ENCODE results near the gene RGS2.

The RGS2 gene

GRCh38 chr1:192832492-192832891, 23.7 kb downstream of the RGS2 start:
- no peak for DNase-seq

- DNase-seq: no peak
Observed at GRCh38 chr1:192835116-192835515, 26.3 kb downstream of the RGS2 start.

GRCh38 chr1:192839162-192840066, 30.6 kb downstream of the RGS2 start:
- DNase-seq: no peak

GRCh38 chr1:192844360-192844759, 35.5 kb downstream of the RGS2 start:
- DNase-seq: no peak

- no peak for DNase-seq
Observed at GRCh38 chr1:192846950-192847349, 38.1 kb downstream of the RGS2 start.

GRCh38 chr1:192849011-192849410, 40.2 kb downstream of the RGS2 start:
- no peak for DNase-seq

GRCh38 chr1:192849442-192849841, 40.6 kb downstream of the RGS2 start:
- no peak for DNase-seq

- DNase-seq: no peak
Observed at GRCh38 chr1:192852001-192852947, 43.4 kb downstream of the RGS2 start.

GRCh38 chr1:192858456-192858855, 49.6 kb downstream of the RGS2 start:
- no peak for DNase-seq

GRCh38 chr1:192859808-192860207, 51.0 kb downstream of the RGS2 start:
- no peak for DNase-seq

- no peak for DNase-seq
Observed at GRCh38 chr1:192860478-192861185, 51.8 kb downstream of the RGS2 start.

- no peak for DNase-seq
Observed at GRCh38 chr1:192861860-192862259, 53.0 kb downstream of the RGS2 start.

All from inflammatory macrophage treated with lipopolysaccharide for 1 hour (primary cell).